ENCODE measurements around the gene SMIM30. TPM values are rescaled to one million over a fixed set of nuclear protein-coding genes. Genes with fewer than 3 reads are reported as not detected.

Gene SMIM30
- total and polyA plus RNA-seq, 2 of the 4 experiments (the other 2 are of a cell fraction) = 31.6 to 47.7 TPM

- dilution Hi-C loops (cut with HindIII; ENCODE audit: low sequenced_read_pairs, unreplicated experiment) (no loop called here), intact Hi-C loops (cut with micrococcal nuclease) (no loop called here)
- CTCF ChIA-PET = no interaction called here
These were observed 24.8 kb downstream of the SMIM30 start for GRCh38 chr7:113093561-113093960.

More at GRCh38 chr7:113093561-113093960, 24.8 kb downstream of the SMIM30 start:
- no peaks in the 10 kb centered on the region for H3K27me3 ChIP-seq (ENCODE audit: control insufficient read depth, insufficient read depth, low read length)
- H4K5ac ChIP-seq (ENCODE audit: low read depth, low read length) = no peak overlapping the region
- H3K56ac ChIP-seq (ENCODE audit: extremely low read depth, insufficient read depth, low read length) = no peak overlapping the region
- no peak overlapping the region for H3K9ac ChIP-seq (ENCODE audit: low read depth, low read length)
- H3K9me1 ChIP-seq (ENCODE audit: insufficient read depth, low read length) = no peaks in the 10 kb centered on the region
- H3K14ac ChIP-seq (replicated peaks; ENCODE audit: low read depth, low read length) = no peak overlapping the region
- no peak overlapping the region for H3K4me2 ChIP-seq (ENCODE audit: low read depth, low read length)
- no peak overlapping the region for H3K18ac ChIP-seq (ENCODE audit: low read depth, low read length)
- no peaks in the 10 kb centered on the region for H3K4me1 ChIP-seq (ENCODE audit: control insufficient read depth, insufficient read depth, low read length)
- H3K27ac ChIP-seq (ENCODE audit: insufficient read depth, low read length) = no peak overlapping the region
- no peak overlapping the region for H2BK15ac ChIP-seq (ENCODE audit: low read depth, low read length)
- no peak overlapping the region for H3K23ac ChIP-seq (ENCODE audit: low read depth, low read length)
- ATAC-seq (ENCODE audit: low read depth) (no peak), DNase-seq (no peak)
- H2AK5ac ChIP-seq (ENCODE audit: low read depth, low read length) = no peak overlapping the region
- no peak overlapping the region for H2AFZ ChIP-seq (replicated peaks; ENCODE audit: low read length, poor library complexity)
- no peak overlapping the region for H3K4me3 ChIP-seq (ENCODE audit: insufficient read depth, low read depth, low read length)
- no peaks in the 10 kb centered on the region for H3K79me1 ChIP-seq (ENCODE audit: low read depth in 1 of 2, low read length in 2 of 2)
- H4K8ac ChIP-seq (ENCODE audit: low read depth in 2 of 2, low read length in 2 of 2) = no peak overlapping the region
- no peak for TF ChIP-seq POLR2A (IDR thresholded peaks at IDR 0.05; ENCODE audit: low read depth, low read length)
- no peak for TF ChIP-seq RAD21 (IDR thresholded peaks at IDR 0.05; ENCODE audit: low read length)
- TF ChIP-seq, protein P1, sequence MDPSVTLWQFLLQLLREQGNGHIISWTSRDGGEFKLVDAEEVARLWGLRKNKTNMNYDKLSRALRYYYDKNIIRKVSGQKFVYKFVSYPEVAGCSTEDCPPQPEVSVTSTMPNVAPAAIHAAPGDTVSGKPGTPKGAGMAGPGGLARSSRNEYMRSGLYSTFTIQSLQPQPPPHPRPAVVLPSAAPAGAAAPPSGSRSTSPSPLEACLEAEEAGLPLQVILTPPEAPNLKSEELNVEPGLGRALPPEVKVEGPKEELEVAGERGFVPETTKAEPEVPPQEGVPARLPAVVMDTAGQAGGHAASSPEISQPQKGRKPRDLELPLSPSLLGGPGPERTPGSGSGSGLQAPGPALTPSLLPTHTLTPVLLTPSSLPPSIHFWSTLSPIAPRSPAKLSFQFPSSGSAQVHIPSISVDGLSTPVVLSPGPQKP (IDR thresholded peaks at IDR 0.05; ENCODE audit: borderline replicate concordance, low read depth, low read length) = no peak
- TF ChIP-seq MAZ (IDR thresholded peaks at IDR 0.05; ENCODE audit: borderline replicate concordance, low read depth, low read length) = no peak
- no peak for TF ChIP-seq BHLHE40 (IDR thresholded peaks at IDR 0.05; ENCODE audit: low read depth, low read length)
- no peak for TF ChIP-seq MAFK (IDR thresholded peaks at IDR 0.05; ENCODE audit: low read depth, low read length)
- no peak for TF ChIP-seq CHD1 (IDR thresholded peaks at IDR 0.05; ENCODE audit: low read depth, low read length)
- no peak for TF ChIP-seq RFX5 (IDR thresholded peaks at IDR 0.05; ENCODE audit: low read depth, low read length)
- no peak for TF ChIP-seq CTCF (conservative IDR thresholded peaks at IDR 0.05; ENCODE audit: low read depth, low read length)
- no peak for TF ChIP-seq FOS (IDR thresholded peaks at IDR 0.05; ENCODE audit: low read depth, low read length)
- H2BK5ac ChIP-seq (ENCODE audit: low read depth, low read length, poor library complexity, severe bottlenecking) = no peak overlapping the region
- in situ Hi-C loops (cut with MboI; ENCODE audit: low sequenced_read_pairs) = no loop called here
- H2BK120ac ChIP-seq (ENCODE audit: low read depth, low read length) = no peak overlapping the region
- no peaks in the 10 kb centered on the region for H3K9me3 ChIP-seq (ENCODE audit: control insufficient read depth, insufficient read depth, low read length)
- POLR2A ChIA-PET (ENCODE audit: unreplicated experiment) = no interaction called here
- no CpG with 5 or more reads among the region's 1 CpG for WGBS, 2 experiments (ENCODE audit: extremely low coverage in 2 of 2, insufficient read length in 1 of 2)
- no peak overlapping the region for H2AK9ac ChIP-seq (replicated peaks; ENCODE audit: low read depth, low read length, poor library complexity)
- no peaks in the 10 kb centered on the region for H3K36me3 ChIP-seq (ENCODE audit: control insufficient read depth, insufficient read depth, low read length)
- no TSS peak for BruUV-seq (replicated peaks)
- H3K4ac ChIP-seq (ENCODE audit: low read depth, low read length) = no peak overlapping the region
- H4K91ac ChIP-seq (ENCODE audit: insufficient read depth, low read depth, low read length) = no peak overlapping the region
- no peaks in the 10 kb centered on the region for H4K20me1 ChIP-seq (ENCODE audit: insufficient read depth, low read length)
- no peak overlapping the region for H2BK20ac ChIP-seq (ENCODE audit: low read depth, low read length)
